GM19372 (cell line): ENCODE data around the gene YTHDF2.

Source experiments
- ATAC-seq: cut with Tn5 transposase; IDR thresholded peaks from one replicate; pipeline ENCODE4 v1.9.1; 2021; ENCODE audit warnings: mild to moderate bottlenecking, low read depth, moderate library complexity; ENCODE audit not compliant: unreplicated experiment

Gene YTHDF2

DNA sequence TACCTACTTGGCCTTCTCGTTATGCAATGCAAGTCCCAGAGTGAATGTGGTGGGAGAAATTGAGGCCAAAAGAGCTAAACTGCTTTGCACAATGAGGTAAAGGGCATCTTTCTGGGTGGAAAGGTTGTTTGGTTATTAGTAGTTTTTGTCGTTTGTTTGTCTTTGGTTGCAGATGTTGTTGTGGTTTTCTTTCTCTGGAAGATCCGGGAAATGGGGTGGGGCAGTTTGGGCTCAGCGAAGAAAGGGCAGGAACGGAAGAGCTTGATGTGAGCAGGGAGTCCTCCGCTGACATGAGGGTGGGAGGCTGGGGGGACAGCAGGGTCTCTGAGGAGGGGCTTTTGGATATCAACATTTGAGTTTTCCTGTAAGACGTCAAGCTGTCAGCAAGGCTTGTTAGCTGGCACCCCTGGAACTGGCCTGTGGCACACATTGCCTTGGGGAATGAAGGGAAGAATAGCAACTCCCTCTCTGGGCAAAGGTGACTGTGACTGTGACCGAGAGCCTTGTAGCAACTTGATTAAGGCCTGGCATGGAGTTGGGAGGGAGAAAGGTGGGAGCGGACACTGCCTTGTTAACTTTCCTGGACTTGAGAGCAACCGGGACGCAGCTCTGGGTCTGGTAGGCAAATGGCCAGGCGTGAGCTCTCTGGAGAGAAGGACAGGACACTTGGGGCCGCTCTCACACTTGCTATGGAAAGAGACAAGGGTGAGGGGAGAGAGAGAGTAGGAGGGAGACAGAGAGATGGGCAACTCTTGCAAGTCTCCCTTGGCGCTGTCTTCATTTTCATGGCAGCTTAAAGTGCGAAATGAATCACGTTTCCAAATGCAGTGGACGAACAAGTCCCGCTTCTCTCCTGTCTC lies 59.8 kb downstream of the YTHDF2 start:
- ATAC-seq, result no peak

DNA sequence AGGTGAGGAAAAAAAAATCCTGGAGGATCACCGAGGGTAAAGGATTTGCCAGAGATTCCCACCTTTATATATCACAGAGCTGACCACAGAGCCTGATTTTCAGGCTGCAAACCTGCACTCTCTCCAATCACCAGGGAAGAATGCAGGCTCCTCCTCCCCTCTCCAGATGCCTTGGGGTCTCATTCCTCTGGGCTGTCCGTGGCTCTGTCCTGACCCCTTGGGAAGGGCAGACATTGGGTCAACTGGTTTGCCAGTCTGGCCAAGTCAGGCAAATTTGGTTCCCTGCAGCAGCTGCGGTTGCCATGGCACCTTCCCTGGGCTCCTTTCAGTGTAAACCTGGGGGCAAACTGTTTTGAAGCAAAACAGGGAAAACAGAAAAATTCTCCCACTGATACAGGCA lies 63.6 kb downstream of the YTHDF2 start:
- ATAC-seq, result no peak

DNA sequence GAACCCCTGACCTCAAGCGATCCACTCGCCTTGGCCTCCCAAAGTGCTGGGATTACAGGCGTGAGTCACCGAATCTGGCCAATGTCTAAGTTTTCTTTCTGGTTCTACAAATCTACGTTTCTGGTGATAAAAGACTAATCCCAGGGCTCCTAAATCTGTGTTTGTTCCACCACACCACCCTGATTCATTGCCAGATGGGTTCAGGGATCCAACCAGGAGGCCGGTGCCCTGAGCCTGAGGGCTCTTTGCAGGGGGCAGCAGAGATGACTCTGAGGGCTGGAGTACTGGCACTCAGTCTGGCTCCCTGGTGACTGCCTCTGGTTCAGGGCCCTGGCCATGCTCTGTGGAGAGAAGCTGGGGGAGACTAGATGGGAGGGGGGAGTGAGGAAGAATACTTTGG lies 64.7 kb downstream of the YTHDF2 start:
- no peak for ATAC-seq

DNA sequence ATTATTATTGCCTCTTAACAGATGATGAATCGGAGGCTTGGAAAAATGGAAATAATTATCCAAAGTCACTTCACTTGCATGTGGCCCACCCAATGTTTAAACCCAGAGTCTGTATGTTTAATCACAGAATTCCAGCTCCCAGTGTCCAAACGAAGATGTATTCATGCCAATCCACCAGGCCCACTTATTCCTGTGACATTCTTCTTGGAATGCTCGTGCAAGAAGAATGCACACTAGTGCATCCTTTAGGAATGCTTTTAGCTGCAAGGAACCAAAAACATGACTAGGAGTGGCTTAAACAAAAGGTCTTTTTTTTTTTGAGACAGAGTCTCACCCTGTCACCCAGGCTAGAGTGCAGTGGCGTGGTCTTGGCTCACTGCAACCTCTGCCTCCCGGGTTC lies 66.3 kb downstream of the YTHDF2 start:
- ATAC-seq, result no peak

DNA sequence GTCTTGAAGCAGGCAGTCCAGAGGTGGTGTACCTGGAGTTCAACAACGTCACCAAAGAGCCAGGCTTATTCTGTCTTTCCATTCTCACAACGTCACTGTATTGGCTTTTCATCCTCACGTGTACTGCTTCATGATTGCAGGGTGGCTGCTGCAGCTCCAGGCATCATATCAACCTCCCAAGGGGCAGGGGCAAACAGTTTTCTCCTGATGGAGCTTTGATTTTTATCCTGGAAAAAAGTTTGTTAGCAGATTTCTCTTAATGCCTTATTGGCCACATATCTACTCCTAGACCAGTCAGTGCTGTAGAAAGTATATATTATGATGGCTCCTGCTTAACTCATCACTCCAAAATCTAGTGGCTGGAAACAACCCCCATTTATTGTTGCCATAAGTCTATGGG lies 66.9 kb downstream of the YTHDF2 start:
- ATAC-seq, result no peak

DNA sequence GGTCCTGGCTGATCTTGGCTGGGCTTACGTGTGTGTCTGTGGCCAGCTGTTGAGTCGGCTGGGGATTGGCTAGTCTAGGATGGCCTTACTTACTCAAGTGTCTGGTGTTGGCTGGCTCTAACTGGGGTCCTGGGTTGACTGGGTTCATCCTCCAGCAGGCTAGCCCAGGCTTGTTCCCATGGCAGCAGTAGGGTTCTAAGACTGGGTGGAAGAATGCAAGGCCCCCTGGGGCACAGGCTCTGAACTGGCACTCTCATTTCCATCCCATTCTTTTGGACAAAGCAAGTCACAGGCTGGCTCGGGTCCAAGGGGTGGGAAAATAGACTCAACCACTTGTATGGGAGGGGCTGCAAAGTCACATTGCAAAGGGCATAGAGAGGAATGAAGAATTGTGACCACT lies 67.3 kb downstream of the YTHDF2 start:
- ATAC-seq, result no peak

DNA sequence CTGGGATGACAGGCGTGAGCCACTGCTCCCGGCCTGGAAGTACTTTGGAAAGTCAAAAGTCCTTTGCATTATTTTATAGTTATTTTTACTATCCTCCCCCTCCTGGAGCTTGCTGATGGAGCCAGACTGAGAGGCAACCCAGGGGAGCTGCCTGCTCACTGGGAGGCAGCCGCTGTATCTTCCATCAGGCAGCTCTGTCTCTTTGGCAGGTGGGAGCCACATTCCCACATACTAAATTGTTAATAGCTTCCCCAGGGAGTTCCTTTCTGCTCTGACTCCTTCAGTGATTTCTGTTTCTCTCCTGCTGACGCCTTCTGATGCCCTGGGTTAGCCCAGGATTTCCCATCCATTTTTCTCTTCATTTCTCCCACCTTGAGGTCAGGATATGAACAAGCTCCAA lies 70.3 kb downstream of the YTHDF2 start:
- ATAC-seq, result no peak

DNA sequence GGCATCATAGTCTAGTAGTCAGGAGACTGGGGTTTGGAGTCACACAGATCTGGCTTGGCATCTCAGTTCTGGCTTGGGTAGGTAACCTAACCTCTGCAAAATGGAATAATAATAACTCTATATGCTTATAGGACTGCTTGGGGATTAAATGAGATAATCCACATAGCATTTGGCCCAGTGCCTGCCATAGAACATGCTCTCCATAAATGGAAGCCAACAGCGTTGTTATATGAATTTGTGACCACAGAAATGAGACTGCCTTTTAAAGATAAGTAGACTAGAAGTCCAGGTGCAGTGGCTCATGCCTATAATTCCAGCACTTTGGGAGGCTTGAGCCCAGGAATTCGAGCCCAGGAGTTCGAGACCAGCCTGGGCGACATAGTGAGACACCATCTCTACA lies 71.2 kb downstream of the YTHDF2 start:
- ATAC-seq, result no peak

DNA sequence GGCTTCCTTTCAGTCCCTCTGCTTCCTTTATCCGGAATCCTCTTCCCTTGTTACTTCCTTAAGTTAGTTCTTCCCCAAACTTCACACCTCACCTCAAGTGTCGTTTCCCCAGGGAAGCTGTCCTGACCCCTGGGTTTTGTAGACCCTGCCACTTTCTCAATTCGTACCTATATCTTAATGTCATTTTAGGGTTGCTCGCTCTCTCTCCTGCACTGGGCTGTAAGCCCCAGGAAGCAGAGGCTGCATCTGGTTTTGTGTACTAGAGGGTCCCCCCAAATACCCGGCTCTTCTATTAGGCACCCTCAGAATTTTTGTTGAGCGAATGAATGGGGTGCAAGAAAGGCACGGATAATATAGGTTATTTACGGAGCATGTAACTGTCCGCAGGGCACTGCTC lies 74.6 kb downstream of the YTHDF2 start:
- ATAC-seq, result no peak

DNA sequence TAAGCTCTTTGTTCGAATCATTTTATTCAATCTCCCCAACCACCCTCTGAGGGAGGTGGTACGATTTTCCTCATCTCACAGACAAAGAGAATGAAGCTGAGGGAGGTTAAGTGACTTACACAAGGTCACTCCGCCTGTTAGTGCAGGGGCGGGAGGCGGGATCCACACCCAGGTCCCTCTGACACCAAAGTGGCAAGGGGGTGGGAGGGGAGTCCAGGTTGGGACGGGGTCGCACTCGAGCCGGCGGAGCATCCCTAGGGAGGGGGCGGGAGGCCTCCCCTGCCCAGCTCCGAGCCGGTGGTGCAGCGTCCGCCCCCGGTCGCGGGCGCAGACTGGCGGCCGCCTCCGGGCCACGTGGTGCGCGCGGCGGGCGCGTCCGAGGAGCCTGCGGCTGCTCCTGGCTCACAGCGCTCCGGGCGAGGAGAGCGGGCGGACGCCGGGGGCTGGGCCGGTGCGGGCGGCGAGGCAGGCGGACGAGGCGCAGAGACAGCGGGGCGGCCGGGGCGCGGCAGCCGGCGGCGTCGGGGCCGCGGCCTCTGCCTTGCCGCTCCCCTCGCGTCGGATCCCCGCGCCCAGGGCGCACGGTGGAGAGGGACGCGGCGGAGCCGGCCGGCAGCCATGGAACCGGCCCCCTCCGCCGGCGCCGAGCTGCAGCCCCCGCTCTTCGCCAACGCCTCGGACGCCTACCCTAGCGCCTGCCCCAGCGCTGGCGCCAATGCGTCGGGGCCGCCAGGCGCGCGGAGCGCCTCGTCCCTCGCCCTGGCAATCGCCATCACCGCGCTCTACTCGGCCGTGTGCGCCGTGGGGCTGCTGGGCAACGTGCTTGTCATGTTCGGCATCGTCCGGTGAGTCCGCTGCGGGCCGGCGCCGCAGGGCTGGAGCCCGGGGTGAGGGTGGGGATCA lies 75.3 kb downstream of the YTHDF2 start, which contains the start of gene OPRD1:
TSS of gene OPRD1 (plus strand) at position 405 of the 903 bp plus-strand sequence. CDS start at position 619, 214 bp downstream.
- no peak for ATAC-seq

DNA sequence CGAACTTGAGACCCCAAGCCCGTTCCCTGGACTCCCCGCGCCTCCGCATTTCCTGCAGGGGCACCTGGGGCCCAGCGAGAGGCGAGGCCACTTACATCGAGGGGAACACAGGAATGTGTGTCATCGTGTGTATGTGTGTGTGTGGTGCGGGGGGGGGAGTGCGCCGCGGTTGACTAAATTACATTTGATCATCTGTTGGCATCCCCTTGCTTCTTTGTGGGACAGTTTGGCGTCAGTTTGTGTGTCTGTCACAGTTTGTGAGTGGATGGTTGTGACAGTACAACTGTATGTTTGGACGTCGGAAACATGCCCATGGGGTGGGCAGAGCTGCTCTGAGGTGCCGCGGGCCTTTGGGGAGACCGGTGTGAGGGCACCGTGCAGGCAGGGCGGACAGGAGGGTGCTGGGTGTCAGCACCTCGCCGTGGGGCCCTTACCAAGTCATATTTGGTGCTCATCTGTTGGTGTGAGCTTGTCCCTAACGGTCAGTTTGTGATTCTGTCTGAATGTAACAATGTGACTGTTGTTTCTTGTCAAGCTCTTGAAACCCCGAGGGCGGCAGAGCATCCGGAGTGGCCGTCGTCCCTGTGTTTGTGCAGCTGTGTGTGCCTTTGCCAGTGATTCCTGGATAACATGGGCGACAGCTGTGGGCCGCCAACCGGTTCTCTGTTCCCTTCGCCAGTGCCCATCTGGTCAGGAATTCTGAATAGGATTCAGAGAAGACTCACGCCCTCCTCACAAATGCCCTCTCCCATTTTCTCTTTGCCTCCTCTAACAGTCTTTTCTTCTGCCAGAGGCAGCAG lies 76.1 kb downstream of the YTHDF2 start:
- no peak for ATAC-seq

DNA sequence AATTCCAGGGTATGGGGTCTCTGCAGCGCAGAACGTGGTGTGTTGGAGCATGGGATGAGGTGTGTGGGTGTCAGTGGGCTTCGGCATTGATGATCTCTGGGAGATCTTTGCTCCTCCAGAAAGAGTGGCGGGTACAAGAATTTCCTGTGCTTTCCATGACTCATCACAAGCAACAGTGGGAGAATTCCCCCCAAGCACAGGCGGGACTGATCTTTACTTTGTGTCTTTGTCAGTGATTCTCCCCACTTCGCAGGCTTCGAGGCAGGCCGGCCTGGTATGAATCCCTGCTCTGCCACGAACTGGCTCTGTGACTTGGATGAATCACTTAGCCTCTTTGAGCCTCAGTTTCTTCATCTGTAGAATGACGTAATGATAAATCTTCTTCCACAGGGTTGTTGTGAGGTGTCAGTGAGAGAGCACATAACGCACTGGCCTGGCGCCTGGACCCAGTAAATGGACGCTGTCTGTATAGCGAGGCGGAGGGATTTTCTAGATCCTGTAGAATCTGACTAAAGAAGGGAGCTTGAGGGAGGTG lies 77.3 kb downstream of the YTHDF2 start:
- no peak for ATAC-seq

DNA sequence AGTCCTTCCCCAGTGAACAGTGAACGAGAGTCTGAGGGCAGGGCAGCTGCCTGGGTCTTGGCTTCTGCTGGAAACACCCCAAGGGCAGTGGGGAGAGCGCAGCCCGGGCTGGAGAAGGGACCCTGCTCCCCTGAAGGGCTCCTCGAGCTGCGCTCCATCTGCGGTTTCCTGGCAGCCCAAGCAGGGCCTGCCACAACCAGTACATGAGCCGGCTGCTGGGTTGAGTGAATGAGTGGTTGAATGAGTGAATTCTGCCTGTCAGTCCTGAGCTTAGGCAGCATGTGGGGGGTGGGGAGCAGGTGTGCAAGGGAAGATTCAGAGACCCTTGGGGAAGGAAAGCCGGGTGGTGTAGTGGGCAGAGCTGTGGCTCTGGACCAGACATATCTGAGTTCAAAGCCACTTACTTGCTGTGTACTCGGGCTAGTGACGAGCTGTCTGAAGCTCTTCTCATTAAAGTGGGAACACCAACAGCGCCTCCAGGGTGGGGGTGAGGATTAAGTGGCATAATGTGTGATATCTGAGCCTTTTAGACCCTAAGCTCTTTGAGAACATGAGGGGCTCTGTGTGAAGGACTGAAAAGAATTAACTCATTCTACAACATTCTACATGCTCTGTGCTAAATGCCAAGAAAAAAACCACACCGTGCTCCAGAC lies 78.9 kb downstream of the YTHDF2 start:
- ATAC-seq, result no peak

DNA sequence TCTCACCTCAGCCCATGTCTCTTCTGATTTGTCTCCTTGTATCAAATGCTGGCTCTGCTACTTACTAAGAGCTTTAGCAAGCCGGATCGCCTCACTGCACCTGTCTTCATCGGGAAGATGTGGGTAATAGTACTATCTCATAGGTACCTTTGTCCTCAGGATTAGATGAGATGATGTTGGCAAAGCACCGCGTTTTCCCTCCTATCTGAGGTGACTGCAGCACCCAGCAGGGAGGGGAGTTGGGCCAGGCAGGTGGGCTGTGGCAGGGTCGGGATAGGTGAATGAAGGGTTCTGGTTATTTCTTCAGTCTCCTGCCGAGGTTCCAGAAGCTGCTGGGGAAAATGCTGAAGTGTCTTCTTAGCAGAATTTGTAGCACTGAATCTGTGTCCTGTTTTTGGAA lies 80.4 kb downstream of the YTHDF2 start:
- no peak for ATAC-seq

DNA sequence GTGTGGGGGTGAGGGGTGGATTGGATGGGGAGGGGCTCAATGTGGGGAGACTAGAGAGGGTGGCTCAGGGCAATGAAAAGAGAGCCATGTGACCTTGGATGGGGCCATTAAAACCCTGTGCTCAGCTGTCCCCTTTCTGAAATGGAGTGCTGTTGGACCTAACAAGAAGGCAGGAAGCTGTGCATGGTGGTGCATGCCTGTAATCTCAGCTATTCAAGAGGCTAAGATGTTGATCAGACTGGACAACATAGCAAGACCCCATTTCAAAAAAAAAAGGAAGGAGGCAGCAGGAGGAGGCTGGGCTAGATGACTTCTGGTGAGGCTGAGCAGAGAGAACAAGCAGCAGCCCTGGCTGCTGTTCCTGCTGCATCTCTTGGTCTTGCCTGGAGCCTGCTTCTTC lies 82.3 kb downstream of the YTHDF2 start:
- no peak for ATAC-seq
